Measurements from ENCODE around the gene LAMB4. TPM values are rescaled to one million over a fixed set of nuclear protein-coding genes. Genes with fewer than 3 reads are reported as not detected.

The LAMB4 gene
- total RNA-seq, 1 donor from 2014 or later = not detected

DNA sequence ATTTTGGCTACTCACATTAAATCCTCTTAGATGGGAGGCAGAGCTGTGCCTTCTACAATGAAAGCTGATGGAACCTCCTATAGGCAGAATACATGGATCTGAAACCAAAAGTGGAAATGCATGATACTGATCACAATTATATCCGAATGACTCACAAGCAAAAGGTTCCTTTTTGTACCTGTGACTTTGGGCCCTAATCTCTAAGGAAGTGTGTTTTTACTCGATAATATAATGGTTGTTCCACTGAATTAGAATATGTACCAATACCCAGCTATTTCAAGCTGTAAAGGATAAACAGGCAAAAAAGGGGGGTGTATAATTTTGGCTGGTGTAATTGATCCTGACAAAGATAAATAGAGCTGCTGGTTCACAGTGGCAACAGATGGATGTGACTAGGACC is 109.6 kb downstream of the LAMB4 start:
- POLR2A ChIA-PET = no interaction called here
- no peaks in the 10 kb centered on the region for H3K36me3 Mint-ChIP-seq (ENCODE audit: low read depth)
- peaks cover 20% of the 10 kb centered on the region for H3K27me3 Mint-ChIP-seq
- TF ChIP-seq, protein P1, sequence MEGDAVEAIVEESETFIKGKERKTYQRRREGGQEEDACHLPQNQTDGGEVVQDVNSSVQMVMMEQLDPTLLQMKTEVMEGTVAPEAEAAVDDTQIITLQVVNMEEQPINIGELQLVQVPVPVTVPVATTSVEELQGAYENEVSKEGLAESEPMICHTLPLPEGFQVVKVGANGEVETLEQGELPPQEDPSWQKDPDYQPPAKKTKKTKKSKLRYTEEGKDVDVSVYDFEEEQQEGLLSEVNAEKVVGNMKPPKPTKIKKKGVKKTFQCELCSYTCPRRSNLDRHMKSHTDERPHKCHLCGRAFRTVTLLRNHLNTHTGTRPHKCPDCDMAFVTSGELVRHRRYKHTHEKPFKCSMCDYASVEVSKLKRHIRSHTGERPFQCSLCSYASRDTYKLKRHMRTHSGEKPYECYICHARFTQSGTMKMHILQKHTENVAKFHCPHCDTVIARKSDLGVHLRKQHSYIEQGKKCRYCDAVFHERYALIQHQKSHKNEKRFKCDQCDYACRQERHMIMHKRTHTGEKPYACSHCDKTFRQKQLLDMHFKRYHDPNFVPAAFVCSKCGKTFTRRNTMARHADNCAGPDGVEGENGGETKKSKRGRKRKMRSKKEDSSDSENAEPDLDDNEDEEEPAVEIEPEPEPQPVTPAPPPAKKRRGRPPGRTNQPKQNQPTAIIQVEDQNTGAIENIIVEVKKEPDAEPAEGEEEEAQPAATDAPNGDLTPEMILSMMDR (IDR thresholded peaks at IDR 0.05) = no peak
- intact Hi-C loops (cut with micrococcal nuclease) = no loop called here
- H3K4me1 Mint-ChIP-seq = no peaks in the 10 kb centered on the region
- no peaks in the 10 kb centered on the region for H3K9me3 Mint-ChIP-seq
- no peak overlapping the region for H3K4me3 Mint-ChIP-seq
- no peak overlapping the region for H3K27ac Mint-ChIP-seq
- ATAC-seq (ENCODE audit: low read depth) = no peak
- no peak for DNase-seq
- CTCF ChIA-PET = no interaction called here

DNA sequence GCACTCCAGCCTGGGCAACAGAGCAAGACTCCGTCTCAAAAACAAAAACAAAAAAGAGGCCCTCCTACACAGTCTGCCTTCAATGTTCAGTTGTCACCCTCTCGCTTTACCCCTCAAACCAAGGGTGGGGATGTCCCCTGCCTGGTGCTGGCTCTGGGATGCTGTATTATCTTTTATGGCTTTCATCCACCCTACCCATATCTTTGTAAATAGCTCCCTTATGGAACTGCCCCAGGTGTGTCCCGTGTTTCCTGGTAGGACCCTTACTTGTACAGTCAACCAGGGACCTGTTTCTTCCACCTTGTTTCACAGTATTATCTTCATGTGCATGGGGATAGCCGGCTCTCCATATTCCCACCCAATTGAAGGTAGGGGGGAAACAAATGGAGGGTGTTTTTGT is 111.5 kb downstream of the LAMB4 start:
- H3K36me3 Mint-ChIP-seq (ENCODE audit: low read depth) = no peaks in the 10 kb centered on the region
- H3K4me3 Mint-ChIP-seq = no peak overlapping the region
- no peak for ATAC-seq (ENCODE audit: low read depth)
- ChIA-PET CTCF (interaction anchor here (0.6 kb wide), 1 partner anchor 1792 kb away, joined by 4 read pairs; no protein-coding TSS in a partner anchor), POLR2A (no interaction called here)
- peaks cover 17% of the 10 kb centered on the region for H3K27me3 Mint-ChIP-seq
- TF ChIP-seq, protein P1 (IDR thresholded peaks at IDR 0.05) = no peak
- intact Hi-C loops (cut with micrococcal nuclease) = no loop called here
- H3K4me1 Mint-ChIP-seq = no peaks in the 10 kb centered on the region
- no peaks in the 10 kb centered on the region for H3K9me3 Mint-ChIP-seq
- DNase-seq = no peak
- no peak overlapping the region for H3K27ac Mint-ChIP-seq

DNA sequence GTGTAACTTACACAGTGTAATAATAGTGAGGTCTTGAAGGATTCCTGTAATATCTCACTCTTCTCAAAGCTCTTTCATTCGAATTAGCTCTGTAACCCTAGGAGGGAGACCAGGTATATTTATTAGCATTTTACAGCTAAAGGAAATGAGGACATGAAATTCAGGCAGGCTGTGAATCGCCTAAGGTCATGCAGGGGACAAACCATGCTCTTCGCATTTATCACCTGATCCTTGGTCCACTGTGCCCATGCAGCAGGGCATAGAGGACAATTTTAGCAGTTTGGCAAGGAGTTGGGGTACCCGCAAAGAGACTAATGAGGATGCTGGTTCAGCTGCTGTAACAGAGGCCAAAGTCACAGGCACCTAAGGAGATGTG is 112.4 kb downstream of the LAMB4 start:
- Mint-ChIP-seq H3K9me3 (no peaks in the 10 kb centered on the region), H3K4me3 (no peak overlapping the region), H3K36me3 (ENCODE audit: low read depth) (no peaks in the 10 kb centered on the region), H3K27ac (no peak overlapping the region), H3K27me3 (peaks cover 14% of the 10 kb centered on the region), H3K4me1 (no peaks in the 10 kb centered on the region)
- ATAC-seq (ENCODE audit: low read depth) (no peak), DNase-seq (no peak)
- ChIA-PET CTCF (no interaction called here), POLR2A (no interaction called here)
- intact Hi-C loops (cut with micrococcal nuclease) = no loop called here
- TF ChIP-seq, protein P1 (IDR thresholded peaks at IDR 0.05) = no peak

DNA sequence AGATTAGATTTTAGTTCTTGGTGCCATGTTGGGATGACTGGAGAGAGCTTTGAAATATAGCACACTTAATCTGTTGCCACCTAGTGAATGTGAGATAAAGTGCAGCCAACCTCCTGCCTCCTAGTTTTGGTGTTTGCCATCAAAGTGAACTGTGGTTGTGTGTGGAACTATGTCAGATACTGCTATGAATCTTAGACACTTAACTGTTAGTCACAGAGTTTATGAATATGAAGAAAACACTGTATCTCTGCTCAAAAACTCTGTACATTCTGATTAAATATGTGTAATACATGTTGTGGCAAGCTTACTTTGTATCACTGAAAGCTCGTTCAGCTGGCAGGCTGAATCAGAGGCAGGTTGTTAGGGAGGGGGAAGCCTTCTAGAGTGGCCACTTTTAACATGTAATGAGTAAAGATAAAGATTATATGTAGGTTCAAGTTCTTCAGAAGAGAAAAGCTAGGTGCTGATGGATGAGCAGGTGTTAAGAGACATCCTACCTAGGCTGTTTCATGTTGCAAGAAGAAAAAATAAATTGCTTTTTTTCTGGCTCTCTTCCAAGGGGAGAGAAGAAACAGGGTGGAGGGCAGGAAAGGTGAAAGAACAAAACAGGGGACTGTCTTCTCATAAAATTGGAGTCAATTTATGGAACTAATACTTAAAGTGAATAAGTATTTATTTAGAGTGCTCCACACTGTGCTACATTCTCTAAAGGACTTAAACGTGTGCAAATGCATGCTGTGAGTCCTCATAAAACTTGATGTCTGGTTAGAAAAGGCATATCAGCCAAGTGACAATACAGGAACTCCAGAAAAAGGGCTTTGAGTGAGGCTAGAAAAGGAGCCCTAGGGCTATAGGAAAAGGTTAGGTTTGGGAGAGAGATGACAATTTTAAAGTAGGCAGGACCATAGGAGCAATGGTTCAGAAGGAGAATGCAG is 113.1 kb downstream of the LAMB4 start:
- TF ChIP-seq, protein P1 (IDR thresholded peaks at IDR 0.05) = no peak
- ChIA-PET CTCF (no interaction called here), POLR2A (no interaction called here)
- intact Hi-C loops (cut with micrococcal nuclease) = no loop called here
- no peak for ATAC-seq (ENCODE audit: low read depth)
- H3K9me3 Mint-ChIP-seq = no peaks in the 10 kb centered on the region
- peaks cover 14% of the 10 kb centered on the region for H3K27me3 Mint-ChIP-seq
- no peaks in the 10 kb centered on the region for H3K4me1 Mint-ChIP-seq
- no peak overlapping the region for H3K4me3 Mint-ChIP-seq
- no peak for DNase-seq
- no peaks in the 10 kb centered on the region for H3K36me3 Mint-ChIP-seq (ENCODE audit: low read depth)
- no peak overlapping the region for H3K27ac Mint-ChIP-seq

DNA sequence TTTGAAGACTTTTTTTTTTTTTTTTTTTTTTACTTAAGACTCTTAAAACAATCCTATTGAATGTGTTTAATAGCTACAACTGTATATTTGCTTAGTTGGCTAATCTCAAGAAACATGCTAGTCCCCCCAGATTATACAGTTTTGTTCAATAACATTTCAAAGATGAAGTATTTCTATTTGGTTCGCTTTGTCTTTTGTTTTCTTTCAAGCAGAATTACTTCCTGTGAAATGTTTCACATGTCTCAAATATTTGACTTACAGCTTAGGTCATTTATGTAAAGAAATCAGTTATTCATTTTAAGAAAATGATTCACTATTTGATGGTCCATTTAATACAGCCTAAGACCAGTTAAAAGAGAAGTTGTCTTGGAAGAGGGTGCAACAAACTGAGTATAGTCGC is 114.4 kb downstream of the LAMB4 start:
- CTCF ChIA-PET = no interaction called here
- DNase-seq = no peak
- H3K27me3 Mint-ChIP-seq = peaks cover 15% of the 10 kb centered on the region
- no peaks in the 10 kb centered on the region for H3K9me3 Mint-ChIP-seq
- no peak overlapping the region for H3K4me3 Mint-ChIP-seq
- no peaks in the 10 kb centered on the region for H3K36me3 Mint-ChIP-seq (ENCODE audit: low read depth)
- no peaks in the 10 kb centered on the region for H3K4me1 Mint-ChIP-seq
- intact Hi-C loops (cut with micrococcal nuclease) = no loop called here
- POLR2A ChIA-PET = no interaction called here
- no peak for ATAC-seq (ENCODE audit: low read depth)
- H3K27ac Mint-ChIP-seq = no peak overlapping the region
- TF ChIP-seq, protein P1 (IDR thresholded peaks at IDR 0.05) = no peak

All from activated B cell treated with CpG ODN at 0.5 μM for 24 hours (primary cell).